ENCODE results near the gene CCR9.

CCR9 gene

DNA sequence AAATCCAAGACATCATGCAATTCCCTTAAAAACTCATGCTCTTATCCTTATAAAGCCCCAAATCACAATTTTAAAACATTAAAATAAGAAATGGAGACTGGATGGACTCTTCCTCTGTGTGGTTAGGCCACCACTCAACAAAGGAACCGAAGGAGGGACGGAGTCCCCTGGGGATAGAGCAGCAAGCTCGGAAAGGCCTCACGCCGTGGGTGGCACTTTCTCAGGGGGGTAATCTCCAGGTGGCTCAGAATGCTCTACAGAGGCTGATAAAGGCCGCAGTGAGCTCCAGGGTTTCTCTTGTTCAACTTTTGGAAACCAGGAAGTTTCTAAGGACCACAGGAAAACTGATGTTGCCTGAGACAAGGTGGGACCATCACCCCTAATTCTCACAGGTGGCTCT is 23.2 kb downstream of the CCR9 start:
- DNase-seq, result no peak

DNA sequence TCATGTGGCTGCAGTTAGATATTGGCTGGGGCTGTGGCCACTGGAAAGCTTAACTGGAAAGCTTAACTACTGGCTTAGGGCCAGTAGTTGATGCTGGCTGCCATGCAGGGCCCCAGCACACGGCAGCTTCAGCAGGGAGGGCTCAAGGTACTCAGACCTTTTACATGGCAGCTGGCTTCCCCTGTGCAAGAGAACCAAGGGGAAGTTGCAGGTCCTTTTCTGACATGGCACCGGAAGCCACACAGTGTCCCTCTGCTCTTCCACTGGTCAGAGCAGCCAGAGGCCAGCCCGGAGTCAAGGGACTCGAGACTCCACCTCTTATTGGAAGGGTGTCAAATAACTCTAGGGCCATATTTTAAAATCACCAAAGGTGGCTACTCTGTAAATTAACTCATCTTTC is 24.5 kb downstream of the CCR9 start:
- DNase-seq, result no peak

DNA sequence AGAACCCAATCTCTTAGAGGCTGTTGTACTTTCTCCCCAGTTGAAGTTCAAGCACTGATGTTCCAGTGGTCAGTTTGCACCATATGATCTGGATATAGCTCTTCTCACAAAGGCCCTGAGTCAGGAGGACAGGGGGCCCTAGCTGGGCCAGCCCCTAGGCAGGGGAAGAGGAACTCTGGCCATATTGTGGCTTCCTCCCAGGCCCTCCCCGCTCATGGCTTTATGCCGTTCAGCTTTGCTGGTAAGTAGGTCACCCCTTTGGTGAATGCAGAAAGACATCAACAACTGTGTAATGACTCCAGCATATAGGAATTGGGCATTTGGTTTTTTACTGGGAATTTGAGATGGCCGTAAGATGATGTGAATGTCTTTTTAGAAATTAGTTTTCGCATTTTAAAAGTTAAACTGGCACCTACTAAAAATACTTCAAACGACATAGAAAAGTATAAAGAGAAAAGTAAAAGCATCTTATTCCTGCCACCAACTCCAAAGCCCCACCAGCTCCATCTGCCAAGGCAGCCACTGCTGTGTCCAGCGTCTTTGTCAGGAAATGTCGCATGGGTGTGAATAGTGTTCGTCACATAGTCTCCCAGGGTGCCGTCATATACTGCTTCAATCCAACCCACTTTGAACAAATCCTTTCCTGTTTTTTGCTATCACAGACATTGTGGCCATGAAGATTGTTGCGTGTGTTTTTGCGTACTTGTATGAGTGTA is 25.3 kb downstream of the CCR9 start:
- no peak for DNase-seq

DNA sequence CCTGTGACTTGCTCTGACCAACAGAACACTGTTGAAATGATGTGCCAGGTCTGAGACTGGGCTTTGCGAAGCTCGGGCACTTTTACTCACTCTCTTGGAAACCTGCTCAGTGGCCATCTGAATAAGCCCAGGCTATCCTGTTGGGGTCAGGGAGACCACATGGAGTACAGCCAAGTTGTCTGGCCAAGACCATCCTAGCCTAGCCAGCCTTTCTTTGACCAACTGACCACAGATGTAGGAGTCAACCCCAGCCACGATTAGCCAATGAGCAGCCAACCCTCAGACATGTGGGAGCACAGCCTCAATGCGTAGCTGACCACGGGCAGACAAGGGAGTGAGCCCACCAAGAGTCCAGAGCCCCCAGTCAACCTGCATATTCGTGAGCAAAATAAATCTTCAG is 26.1 kb downstream of the CCR9 start:
- no peak for DNase-seq

DNA sequence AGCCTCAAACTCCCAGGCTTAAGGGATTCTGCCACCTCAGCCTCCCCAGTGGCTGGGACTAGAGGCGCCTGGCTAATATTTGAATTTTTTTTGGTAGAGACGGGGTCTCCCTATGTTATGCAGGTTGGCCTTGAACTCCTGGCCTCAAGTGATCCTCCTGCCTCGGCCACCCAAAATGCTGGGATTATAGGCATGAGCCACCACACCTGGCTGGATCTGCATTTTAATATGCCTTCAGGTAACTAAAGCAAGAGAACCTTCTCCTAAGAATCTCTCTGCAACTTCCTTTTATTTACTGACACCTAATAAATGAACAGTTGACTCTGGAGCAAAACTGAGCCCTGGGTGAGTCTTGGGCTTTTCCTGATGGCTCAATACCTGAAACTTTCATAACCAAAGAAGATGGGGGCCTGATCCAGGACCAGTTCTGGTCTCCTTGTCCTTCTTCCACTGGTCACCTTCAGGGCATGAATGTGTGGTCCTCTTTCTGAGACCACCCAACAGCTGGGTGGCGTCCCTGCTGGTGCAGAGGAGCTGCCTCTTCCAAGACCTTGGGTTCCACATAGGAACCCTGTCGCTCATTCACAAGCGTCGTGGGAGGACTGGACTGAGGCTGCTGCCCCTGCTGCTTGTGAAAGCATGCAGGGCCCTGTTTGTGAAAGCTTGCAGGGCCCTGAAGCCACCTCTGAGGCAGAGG is 28.2 kb downstream of the CCR9 start:
- no peak for DNase-seq

DNA sequence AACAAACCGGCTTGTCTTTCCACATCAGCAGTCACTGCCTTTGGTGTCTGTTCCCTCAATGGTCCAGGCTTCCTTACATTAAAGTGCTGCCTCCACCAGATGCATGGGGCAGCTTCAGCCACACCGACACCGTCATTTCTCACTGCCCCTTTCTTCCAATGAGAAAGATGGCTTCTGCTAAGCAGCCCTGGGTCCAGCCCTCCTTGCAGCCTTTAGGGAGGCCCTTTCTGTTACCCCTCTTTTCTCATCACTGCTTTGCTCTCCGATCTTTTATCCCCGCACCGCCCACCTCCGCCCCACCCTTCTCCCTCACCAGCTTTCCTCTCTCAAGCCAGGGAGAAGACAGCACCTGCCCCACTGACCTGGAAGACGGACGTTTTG is 28.7 kb downstream of the CCR9 start:
- DNase-seq, result no peak

DNA sequence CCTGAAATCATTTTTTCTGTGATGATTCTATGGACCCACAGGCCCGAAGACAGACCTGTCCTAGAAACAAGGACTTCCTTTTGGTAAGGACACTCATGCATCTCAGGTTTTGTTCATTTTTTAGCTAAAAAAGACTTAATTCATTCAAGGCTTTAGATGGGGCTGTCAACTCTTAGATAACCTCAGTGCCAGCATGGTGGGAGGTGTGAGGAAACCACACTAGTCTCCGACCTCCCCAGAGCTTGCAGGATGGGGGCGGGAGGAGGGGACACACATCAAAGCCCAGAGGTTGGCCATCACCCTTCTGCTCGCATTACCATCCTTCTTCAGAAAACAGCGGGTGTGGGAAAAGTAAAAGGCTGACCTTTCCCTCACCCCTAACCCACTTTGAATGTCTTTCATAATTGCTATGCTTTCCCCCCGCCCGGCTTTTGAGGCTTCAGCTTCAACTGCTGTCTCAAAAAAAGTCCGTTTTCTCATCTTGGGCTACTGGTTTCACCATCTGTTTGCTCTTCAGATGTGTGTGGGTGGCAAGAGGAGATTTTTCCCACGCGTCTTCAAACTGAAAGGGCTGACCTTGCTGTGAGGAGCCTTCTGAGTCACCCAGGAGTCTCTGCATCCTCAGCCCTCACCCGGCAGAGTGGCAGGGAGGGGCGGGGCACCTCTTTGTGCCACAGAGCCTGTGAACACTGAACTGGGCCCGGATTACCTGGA is 29.3 kb downstream of the CCR9 start:
- DNase-seq, result peak; percentile 48

DNA sequence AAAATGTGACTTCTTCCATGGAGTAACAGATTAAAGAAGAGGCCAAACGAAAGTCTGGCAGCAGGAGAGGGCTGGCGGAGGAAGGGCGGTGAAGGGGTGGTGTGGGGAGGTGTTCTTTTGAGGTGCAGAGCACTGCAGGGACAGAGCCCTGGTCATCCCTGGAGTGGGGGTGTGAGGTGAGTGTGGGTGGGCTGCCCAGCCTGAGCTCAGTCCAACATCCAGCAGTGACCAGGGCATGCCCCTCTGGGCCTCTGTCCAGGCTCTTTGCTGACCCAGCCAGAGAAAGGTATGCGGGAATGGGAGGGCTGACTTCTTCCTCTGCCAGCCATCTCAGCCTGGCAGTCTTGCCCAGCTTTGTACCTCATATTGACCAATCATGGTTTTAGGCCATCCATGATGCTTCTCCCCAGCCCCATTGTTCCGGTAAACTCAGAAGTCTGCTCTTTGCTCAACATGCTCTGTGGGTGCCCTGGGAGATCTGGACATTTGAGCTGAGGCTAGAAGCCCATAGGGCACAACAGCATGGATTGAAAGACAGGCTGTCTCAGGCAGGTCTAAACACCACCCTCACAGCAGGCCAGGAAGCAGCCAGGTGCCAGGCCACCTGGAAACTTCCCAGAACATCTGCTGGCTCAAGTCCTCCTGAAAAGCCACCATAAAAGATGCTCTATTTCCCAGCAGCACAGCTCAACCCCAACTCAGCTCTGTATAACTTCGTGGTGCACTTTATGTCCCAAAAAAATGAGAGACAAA is 31.0 kb downstream of the CCR9 start:
- no peak for DNase-seq

DNA sequence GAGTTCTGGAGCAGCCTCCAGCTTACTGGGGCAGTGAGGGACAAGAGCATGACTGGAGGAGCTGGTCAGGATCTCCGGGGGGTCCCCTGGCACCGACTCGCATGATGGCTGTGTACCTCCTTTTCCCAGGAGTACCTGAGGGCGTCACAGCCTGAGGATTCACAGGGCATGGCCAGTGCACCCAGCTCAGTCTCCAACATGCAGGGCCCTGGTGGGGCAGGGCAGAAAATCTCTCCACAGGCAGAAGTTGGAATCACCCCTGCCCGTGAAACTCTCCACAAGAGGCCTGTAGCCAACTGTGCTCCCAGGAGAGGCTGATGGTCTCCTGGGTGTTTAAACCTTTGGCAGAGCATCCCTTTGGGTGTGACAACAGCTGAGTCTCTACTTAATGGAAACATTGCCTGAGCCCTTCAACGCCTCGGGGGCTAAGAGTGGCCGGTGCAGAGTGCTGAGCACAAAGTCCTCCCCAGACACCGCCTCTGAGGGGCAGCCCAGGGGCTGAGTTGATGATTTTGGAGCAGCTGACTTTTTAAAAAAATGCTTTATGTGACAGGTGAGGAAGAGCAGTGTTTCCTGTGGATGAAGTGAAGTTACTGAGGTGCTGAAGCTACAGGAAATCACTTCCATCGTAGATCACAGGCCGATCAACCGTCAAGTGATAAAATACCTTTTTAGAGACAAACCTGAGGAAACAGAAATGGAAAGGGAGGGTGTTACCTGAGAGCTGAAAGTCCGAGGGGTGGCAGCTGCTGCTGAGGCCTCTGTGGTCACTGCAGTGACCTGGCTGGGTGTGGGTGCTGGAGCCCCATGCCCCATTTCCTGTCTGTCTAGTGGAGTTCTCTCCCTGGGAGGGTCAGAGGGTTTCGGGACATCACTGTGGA is 35.1 kb downstream of the CCR9 start:
- DNase-seq, result no peak

DNA sequence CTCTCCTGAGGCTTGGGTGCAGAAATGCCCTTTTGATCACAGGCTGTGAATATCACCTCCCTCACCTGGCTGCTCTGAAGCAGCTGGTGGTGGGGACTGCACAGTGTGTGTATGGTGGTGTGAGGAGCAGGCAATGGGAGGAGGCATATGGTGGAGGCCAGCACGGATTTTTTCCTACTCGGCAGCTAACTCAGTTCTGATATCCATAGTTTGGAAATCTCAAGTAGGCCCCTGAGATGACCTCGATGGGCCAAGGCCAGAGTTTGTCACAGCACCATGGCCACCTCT is 35.6 kb downstream of the CCR9 start:
- no peak for DNase-seq

DNA sequence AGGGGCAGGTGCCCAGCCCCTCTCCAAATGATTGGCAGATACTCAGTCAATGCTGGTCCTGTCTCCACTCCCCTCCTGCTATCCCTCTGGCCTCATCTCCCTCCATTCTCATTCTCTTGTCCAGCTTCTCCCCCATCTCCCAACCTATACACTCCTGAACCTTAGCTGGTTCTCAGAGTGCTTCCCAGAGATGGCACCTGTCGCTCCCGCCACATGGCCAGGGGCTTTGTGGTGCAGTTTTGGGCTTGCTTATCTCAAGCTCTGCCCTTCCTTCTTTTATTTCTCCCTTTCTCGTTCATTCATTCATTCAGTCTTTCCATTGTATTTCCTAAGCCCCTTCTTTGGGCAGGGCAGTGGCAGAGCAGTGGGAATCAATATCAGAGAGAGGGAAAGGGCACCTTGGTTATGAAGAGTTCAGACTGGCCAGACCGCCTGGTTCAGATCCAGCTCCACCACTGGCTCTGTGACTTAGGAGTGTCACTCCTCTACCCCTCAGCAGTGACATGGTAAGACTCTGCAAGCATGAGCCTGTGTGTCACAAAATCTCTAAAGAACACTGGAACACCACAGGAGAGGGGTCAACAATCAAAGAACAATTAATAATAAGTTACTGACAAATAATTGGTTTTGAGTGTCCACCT is 36.7 kb downstream of the CCR9 start:
- DNase-seq, result no peak

DNA sequence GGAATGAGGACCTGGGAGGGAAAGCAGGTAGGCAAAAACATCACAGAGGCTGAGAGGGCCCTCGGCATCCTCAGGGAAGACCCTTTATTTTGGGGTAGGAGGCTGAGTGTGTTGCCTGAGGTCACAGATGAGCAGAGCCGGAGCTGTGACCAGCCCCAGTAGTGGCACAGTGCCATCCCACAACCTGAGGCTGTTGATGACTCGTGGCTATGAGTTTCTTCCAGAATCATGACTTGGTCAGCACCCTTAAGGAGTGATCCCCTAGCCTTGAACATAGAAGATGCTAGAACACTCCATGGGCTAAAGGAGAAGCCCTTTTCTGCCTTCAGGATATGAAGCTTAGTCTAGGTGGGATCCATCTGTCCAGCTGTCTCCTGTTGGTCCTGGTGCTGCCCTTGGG is 37.4 kb downstream of the CCR9 start:
- no peak for DNase-seq

DNA sequence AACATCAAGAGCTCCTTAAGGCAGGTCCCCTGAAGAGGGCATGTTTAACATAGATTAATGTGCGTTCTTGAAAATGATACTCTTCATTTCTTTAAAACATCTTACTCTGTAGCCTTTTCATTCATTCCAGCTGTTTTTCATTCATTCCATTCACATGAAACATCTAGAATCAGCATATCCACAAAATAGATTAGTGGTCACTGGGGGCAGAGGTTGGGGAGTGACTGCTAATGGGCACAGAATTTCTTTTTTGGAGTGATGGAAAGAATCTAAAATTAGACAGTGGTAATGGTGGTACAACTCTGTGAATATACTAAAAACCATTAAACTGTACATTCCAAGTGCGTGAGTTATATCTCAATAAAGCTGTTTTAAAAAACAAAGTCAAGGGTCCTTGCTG is 41.5 kb downstream of the CCR9 start:
- DNase-seq, result no peak

DNA sequence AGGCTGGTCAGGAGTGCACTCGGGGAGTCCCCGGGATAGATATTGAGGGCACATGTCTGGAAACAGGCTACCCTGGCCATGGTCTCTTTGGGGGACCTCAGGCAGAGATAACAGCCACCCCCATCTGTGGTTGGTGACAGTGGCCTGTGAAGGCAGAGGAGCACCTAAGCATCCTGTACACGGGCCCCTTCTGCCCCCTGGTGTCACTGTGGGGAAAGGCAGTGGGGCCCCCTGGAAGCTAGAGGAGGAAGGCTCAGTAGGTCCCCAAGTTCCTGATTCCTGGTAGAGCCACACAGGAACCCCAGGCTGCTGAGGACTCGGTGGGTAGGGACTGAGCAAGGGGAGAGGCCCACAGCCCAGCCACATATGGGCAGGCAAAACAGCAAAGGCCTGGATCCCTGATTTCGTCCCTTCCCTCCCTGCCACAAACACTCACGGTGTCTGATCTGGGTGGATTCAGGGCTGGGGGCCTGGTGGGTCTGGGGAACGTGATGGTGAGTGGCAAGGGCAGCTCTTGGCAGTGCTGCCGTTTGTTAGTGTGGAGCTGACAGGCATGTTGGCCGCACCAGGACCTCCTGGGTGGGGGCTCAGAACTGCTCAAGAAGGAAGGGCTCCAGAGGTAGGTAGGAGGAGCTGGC is 42.8 kb downstream of the CCR9 start:
- no peak for DNase-seq

DNA sequence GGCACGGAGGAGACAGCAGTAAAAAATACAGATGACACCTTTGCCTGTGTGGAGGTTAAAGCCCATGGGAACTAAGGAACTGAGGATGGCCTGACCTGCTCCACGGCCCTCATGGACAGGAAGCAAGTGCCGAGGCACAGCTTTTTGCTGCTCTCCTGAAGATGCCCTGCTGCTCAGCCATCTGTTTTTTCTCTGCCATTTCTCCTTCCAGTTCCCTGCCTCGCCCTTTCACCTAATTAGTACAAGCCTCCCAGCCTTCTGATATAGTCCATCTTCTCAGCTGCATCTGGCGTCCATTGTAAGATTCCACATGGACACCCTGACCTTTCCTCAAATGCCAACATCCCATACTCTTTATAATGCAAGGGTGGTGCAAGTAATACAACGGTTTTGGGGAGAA is 45.2 kb downstream of the CCR9 start:
- DNase-seq, result no peak

DNA sequence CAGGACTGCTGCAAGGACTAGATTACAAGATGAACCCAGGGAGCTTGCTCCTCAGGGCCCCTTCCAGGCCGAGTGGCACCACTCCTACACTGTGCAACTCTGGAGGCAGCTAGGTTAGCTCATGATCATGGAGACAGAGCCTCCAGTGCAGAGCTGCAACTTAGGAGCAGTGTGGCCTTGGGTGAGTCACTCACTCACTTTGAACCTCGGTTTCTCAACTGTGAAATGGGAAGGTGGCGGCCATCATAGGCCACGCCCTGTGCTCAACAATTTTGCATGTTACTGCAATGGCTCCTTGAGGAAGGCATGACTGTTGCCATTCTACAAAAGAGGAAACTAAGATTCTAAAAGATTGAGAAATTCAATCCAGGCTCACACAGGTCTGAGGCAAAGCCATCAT is 45.8 kb downstream of the CCR9 start:
- DNase-seq, result no peak

DNA sequence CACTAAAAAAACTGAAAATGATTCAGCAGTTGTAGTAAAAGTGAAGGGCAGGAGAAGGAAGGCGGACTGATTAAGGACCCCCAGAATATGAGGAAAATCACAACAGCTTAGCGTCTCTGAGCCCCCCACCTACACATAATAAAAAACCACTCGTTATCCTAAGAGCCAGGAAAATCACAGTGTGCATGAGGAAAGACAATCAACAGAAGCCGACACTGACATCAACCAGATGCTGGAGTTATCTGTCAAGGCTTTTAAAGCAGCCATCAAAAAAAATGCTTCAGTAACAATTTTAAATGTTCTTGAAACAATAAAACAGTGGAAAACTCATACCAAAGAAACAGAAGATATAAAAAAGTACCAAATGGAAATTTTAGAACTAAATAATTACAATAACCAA is 47.2 kb downstream of the CCR9 start:
- no peak for DNase-seq

DNA sequence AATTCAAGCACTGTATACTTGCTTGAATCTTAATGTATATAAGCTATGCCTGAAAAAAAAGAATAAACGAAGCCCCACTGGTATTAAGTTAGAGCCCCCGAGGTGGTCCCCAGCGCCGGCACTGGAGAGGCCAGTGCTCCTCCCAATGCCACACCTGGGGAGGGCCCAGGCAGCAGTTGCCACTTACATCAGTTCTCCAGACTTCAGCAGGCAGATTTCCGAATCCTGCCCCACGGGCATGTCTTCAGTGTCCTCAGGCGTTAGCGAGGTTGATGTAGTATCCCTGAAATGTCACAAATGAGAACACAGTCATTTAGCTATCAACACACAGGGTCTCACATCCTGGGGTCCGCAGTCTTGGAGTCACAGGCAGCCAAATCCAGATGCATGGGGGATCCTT is 49.9 kb downstream of the CCR9 start:
- DNase-seq, result no peak

DNA sequence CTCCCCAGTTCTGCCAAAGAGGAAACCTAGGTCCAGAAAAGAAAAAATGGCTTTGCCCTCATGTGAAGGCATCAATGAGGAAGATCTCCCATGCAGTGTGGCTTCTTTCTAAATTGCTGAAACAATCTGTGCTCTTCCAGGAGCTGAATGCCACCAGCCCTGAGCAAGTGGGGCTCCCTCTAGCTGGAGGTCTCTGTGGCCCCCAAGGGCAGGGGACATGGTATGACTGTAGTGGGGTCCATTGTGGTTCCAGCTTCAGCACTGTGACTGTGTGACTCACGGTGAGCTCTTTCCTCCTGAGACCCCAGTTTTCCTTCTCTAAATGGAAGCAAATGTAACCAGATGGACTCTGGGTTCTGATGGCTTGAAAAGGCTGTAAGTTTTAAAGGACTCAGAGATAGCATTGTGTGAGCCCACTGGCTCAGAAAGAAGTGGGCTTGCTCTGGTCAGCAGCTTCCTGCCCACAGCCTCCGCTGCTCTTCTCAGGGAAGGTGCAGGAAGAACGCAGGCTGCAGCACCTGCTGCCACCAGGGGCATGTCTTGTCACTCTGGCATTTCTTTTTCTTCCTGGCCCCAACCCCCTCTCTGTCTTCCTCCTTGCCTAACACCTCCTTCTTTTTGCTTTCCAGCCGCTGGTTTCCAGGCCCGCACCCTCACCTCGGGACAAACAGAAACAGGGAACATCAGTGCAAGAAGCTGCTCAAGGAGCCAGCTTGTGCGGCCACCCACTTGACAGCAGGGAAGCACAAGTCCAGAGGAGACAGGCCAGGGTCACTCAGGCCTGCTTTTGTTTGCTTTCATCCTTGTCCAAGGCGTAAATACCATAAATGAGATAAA is 51.1 kb downstream of the CCR9 start:
- DNase-seq, result no peak

DNA sequence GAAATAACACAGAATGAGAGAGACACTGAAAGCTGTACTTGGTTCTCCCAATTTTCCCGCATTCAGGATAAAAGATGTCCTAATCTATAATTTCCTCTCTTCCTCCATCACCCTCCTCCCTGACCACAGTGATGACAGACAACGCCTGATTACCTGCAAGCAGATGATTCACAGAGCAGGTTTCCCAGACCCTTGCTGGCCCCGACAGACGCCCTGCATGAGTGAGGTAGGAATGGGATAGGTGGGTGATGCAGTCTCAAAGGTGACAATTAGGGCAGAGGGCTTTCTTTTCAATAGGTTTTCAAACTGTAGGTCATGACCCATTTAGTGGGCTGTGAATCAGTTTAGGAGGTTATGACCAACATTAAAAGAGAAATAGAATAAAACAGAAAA is 51.7 kb downstream of the CCR9 start:
- no peak for DNase-seq

DNA sequence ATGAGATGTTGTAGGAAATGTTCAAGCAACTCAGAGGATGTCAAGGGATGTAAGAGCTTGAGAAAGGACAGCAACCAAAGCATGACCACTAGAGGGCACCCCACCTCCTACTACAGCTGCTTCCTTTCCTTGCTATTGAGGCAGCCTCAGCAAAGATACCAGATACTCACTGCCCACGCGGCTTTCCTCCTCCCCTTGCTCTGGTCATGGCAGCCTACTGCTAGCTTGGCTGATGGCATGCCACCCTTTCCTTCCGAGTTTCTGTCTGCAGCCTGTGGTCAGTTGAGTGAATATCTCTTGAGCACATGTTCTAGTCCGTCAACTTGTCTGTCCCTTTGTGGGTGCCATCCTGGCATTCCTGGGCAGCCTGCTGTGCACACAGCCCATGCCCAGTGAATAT is 52.5 kb downstream of the CCR9 start:
- DNase-seq, result peak; percentile 58
